Measurements from ENCODE around the gene MARCOL. TPM values are rescaled to one million over a fixed set of nuclear protein-coding genes. Genes with fewer than 3 reads are reported as not detected.
A peak's percentile ranks its signal among the peaks of the same experiment; 100 is the strongest.

The MARCOL gene
- polyA plus RNA-seq, 1 donor from 2014 or later, result not detected

DNA sequence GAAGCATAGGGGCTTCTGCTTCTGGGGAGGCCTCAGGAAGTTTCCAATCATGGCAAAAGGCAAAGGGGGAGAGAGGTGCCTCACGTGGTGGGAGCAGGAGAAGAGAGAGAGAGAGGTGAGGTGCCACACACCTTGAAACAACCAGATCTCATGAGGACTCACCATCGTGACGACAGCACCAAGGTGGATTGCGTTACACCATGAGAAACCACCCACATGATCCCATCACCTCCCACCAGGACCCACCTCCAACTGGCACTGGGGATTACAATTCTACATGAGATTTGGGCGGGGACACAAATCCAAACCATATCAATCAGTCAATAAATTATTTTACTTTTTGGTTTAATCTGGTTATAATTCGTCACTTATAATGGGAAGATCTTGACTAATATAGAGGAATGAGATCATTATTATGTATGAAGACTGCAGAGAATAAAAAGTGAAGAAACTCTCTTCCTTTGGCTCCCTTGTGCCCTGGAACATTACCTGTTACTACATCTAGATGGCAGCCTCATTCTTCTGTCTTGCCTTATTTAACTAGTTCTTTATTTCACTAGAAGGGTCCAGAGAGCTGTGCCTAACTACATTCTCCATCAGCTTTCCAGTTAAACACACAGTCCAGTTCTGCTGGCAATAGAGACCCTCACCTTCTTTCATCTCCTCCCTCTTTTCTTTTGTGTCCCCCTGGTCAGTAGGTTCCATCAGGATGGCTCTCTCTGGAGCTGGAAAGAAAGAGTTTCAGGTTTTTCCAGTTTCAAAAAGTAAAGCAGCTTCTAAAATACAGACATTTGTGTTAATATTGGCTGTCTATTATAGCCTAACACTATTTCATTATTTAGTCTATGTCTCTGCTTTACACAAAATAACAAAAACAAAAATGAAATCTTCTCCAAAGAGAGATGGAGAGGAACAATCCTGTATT is 52.2 kb downstream of the MARCOL start:
- Histone ChIP-seq H3K9me3 (ENCODE audit: low read length) (no peaks in the 10 kb centered on the region), H3K27ac (ENCODE audit: low read length) (no peak overlapping the region), H3K27me3 (ENCODE audit: insufficient read depth, low read depth, low read length) (no peaks in the 10 kb centered on the region), H3K4me3 (ENCODE audit: low read length) (no peak overlapping the region), H3K79me2 (replicated peaks; ENCODE audit: insufficient read depth, low read length) (no peaks in the 10 kb centered on the region), H3K9ac (ENCODE audit: low read length) (no peak overlapping the region), H3K9me2 (ENCODE audit: insufficient read depth, low read length) (no peaks in the 10 kb centered on the region), H3F3A (ENCODE audit: insufficient read depth, low read length, poor library complexity, severe bottlenecking) (no peaks in the 10 kb centered on the region), H3K4me2 (ENCODE audit: low read length) (no peak overlapping the region), H2AFZ (ENCODE audit: low read depth, low read length) (no peak overlapping the region), H4K20me1 (ENCODE audit: insufficient read depth) (no peaks in the 10 kb centered on the region), H3K36me3 (ENCODE audit: insufficient read depth, low read length) (no peaks in the 10 kb centered on the region)
- TF ChIP-seq SMC3 (conservative IDR thresholded peaks at IDR 0.05; ENCODE audit: poor library complexity), result peak; percentile 76
- no peak for TF ChIP-seq EZH2 (IDR thresholded peaks at IDR 0.05; ENCODE audit: borderline replicate concordance, insufficient read depth, low read length, poor library complexity, severe bottlenecking)
- no peak for TF ChIP-seq REST (IDR thresholded peaks at IDR 0.05; ENCODE audit: borderline replicate concordance)
- TF ChIP-seq, protein P1, sequence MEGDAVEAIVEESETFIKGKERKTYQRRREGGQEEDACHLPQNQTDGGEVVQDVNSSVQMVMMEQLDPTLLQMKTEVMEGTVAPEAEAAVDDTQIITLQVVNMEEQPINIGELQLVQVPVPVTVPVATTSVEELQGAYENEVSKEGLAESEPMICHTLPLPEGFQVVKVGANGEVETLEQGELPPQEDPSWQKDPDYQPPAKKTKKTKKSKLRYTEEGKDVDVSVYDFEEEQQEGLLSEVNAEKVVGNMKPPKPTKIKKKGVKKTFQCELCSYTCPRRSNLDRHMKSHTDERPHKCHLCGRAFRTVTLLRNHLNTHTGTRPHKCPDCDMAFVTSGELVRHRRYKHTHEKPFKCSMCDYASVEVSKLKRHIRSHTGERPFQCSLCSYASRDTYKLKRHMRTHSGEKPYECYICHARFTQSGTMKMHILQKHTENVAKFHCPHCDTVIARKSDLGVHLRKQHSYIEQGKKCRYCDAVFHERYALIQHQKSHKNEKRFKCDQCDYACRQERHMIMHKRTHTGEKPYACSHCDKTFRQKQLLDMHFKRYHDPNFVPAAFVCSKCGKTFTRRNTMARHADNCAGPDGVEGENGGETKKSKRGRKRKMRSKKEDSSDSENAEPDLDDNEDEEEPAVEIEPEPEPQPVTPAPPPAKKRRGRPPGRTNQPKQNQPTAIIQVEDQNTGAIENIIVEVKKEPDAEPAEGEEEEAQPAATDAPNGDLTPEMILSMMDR (IDR thresholded peaks at IDR 0.05; ENCODE audit: poor library complexity, severe bottlenecking), result peak; percentile 72
- peak; percentile 77 for TF ChIP-seq RAD21 (conservative IDR thresholded peaks at IDR 0.05)

Small RNAs within 50 kb of the gene (small RNA-seq; reads per million reads assigned to genes)
- gene HMGN1P16, result 0 reads per million in 3 experiments

Other genes with a start within 250 kb of the MARCOL start
- gene SPINK5, start 174.5 kb upstream of the MARCOL start, polyA plus RNA-seq, result 1.8 and 3.7 TPM in 2 replicates
- gene SPINK14, start 70.0 kb upstream of the MARCOL start, polyA plus RNA-seq, result not detected in 2 replicates
- not detected in 2 replicates for gene SPINK6, start 35.5 kb upstream of the MARCOL start, polyA plus RNA-seq
- not detected in 2 replicates for gene SPINK13, start 30.3 kb downstream of the MARCOL start, polyA plus RNA-seq
- gene SPINK7, start 73.9 kb downstream of the MARCOL start, polyA plus RNA-seq, result not detected in 2 replicates
- gene SPINK9, start 97.0 kb downstream of the MARCOL start, polyA plus RNA-seq, result not detected in 2 replicates
- gene FBXO38, start 145.4 kb downstream of the MARCOL start, polyA plus RNA-seq, result 45.1 and 69.1 TPM in 2 replicates